DMS79 treated with DMSO at 0.1 percent for 48 hours (cell line): Measurements from ENCODE around the gene FBXW10B.
"Not testable (repeated sequence)": the region's sequence is repeated elsewhere in the genome, so short reads cannot be mapped to it uniquely, and the experiment has no call there.

ENCODE experiments used
- DNase-seq: peaks from one replicate; lab custom pipeline; 2025; lab: John Stamatoyannopoulos, UW

FBXW10B gene

GRCh38 chr17:15619331-15620058 is at the start of gene FBXW10B:
FBXW10B (minus strand) TSS chr17:15619704; CDS start chr17:15619512, 192 bp downstream.
- DNase-seq = not testable (repeated sequence)

GRCh38 chr17:15663691-15664090 is 44.2 kb upstream of the FBXW10B start:
- DNase-seq = no peak

- DNase-seq = no peak
These were observed 43.7 kb upstream of the FBXW10B start for GRCh38 chr17:15663176-15663575.

- no peak for DNase-seq
These were observed 43.2 kb upstream of the FBXW10B start for GRCh38 chr17:15662681-15663080.

GRCh38 chr17:15660077-15660476 is 40.6 kb upstream of the FBXW10B start:
- no peak for DNase-seq

- no peak for DNase-seq
These were observed 40.2 kb upstream of the FBXW10B start for GRCh38 chr17:15659663-15660062.

GRCh38 chr17:15659236-15659635 is 39.7 kb upstream of the FBXW10B start:
- no peak for DNase-seq

- DNase-seq = no peak
These were observed 38.8 kb upstream of the FBXW10B start for GRCh38 chr17:15658296-15658695.

GRCh38 chr17:15657868-15658267 is 38.4 kb upstream of the FBXW10B start:
- no peak for DNase-seq

- DNase-seq = no peak
These were observed 35.5 kb upstream of the FBXW10B start for GRCh38 chr17:15654886-15655561.

GRCh38 chr17:15654401-15654800 is 34.9 kb upstream of the FBXW10B start:
- DNase-seq = not testable (repeated sequence)

GRCh38 chr17:15652960-15653359 is 33.5 kb upstream of the FBXW10B start:
- DNase-seq = no peak

- DNase-seq = peak; percentile 62
These were observed 32.1 kb upstream of the FBXW10B start for GRCh38 chr17:15651583-15652110.

- DNase-seq = peak; percentile 4
These were observed 31.5 kb upstream of the FBXW10B start for GRCh38 chr17:15650741-15651582.

GRCh38 chr17:15649861-15650421 is 30.4 kb upstream of the FBXW10B start:
- no peak for DNase-seq

- DNase-seq = no peak
These were observed 28.9 kb upstream of the FBXW10B start for GRCh38 chr17:15648386-15648785.

GRCh38 chr17:15645942-15646312 is 26.4 kb upstream of the FBXW10B start:
- not testable (repeated sequence) for DNase-seq

- DNase-seq = peak; percentile 2
These were observed 25.8 kb upstream of the FBXW10B start for GRCh38 chr17:15645099-15645941.

GRCh38 chr17:15642505-15643251 is 23.2 kb upstream of the FBXW10B start:
- not testable (repeated sequence) for DNase-seq

GRCh38 chr17:15642014-15642413 is 22.5 kb upstream of the FBXW10B start:
- not testable (repeated sequence) for DNase-seq
